HepG2 (cell line): ENCODE data around the gene PLEKHA5. TPM values are rescaled to one million over a fixed set of nuclear protein-coding genes. Genes with fewer than 3 reads are reported as not detected.

ENCODE experiments used
- BRCA1 ChIP-seq: sonication (generic); formaldehyde crosslinking; IDR thresholded peaks from 2 replicates; pipeline ENCODE4 v1.4.0; 2020; ENCODE audit warnings: missing genetic modification reagents
- HOXA5 ChIP-seq: sonication (generic); formaldehyde crosslinking; IDR thresholded peaks from 2 replicates; pipeline ENCODE4 v1.4.0; 2020; ENCODE audit warnings: missing genetic modification reagents
- IKZF4 ChIP-seq: sonication (generic); formaldehyde crosslinking; IDR thresholded peaks from 2 replicates; pipeline ENCODE4 v1.5.1; 2020; ENCODE audit warnings: borderline replicate concordance, mild to moderate bottlenecking, low read depth, missing genetic modification reagents; ENCODE audit errors: not compliant biosample characterization
- ONECUT2 ChIP-seq: sonication (generic); formaldehyde crosslinking; IDR thresholded peaks from 2 replicates; pipeline ENCODE4 v1.4.0; 2020; ENCODE audit warnings: missing genetic modification reagents
- PAWR ChIP-seq: sonication (generic); formaldehyde crosslinking; IDR thresholded peaks from 2 replicates; pipeline ENCODE4 v1.4.0; 2020; ENCODE audit warnings: missing genetic modification reagents, mild to moderate bottlenecking, borderline replicate concordance
- RAD51 ChIP-seq: fragments of 450-650 bp; IDR thresholded peaks from 2 replicates; pipeline ENCODE4 v1.6.1; 2016; ENCODE audit warnings: borderline replicate concordance
- SP140L ChIP-seq: sonication (generic); formaldehyde crosslinking; IDR thresholded peaks from 2 replicates; pipeline ENCODE4 v1.4.0; 2020; ENCODE audit warnings: missing genetic modification reagents, borderline replicate concordance
- polyA plus RNA-seq, 8 experiments: library from polyadenylated mRNA; depleted of rRNA in 3 of 8; stranded (reverse) in 7 of 8; unstranded in 1 of 8; fragments of >200 nt; fragmentation: Illumina TruSeq in 4 of 8; extraction: Trizol in 4 of 8; gene quantifications; 2 replicates each; pipeline versions ENCODE4 v1.2.1 to v1.2.3, GENCODE V29; 2011 to 2016; ENCODE audit warnings: low read depth in 4 of 8, missing spikeins in 1 of 8, mixed read lengths in 1 of 8; ENCODE audit not compliant: insufficient read depth in 1 of 8
- total RNA-seq, 5 experiments: library from RNA; depleted of rRNA; stranded (reverse); fragments of >200 nt; fragmentation: Illumina TruSeq; extraction: Trizol; gene quantifications; 2 replicates each; pipeline ENCODE4 v1.2.3, GENCODE V29; 2016; ENCODE audit warnings: low read depth in 1 of 5
- TF ChIP-seq, protein P1 (sequence below), 2 experiments: sonication (generic) in 1 of 2; formaldehyde crosslinking in 1 of 2; IDR thresholded peaks; 2 replicates each; pipeline versions ENCODE4 v1.4.0 to v1.6.1; 2018 to 2020; ENCODE audit warnings: missing genetic modification reagents in 2 of 2, borderline replicate concordance in 1 of 2, low read depth in 1 of 2, mild to moderate bottlenecking in 1 of 2, missing biosample characterization in 1 of 2
- TF ChIP-seq, protein P2 (sequence below): IDR thresholded peaks from 2 replicates; pipeline ENCODE4 v1.4.0; 2020; ENCODE audit warnings: mild to moderate bottlenecking, missing genetic modification reagents
- TF ChIP-seq, protein P3 (sequence below): sonication (generic); formaldehyde crosslinking; IDR thresholded peaks from 2 replicates; pipeline ENCODE4 v1.8.0; 2022; ENCODE audit warnings: missing genetic modification reagents, mild to moderate bottlenecking, moderate library complexity, borderline replicate concordance

The PLEKHA5 gene
- total and polyA plus RNA-seq, 2 of the 13 experiments (the other 11 are each of a cell fraction or from before 2014, with no cell fraction given): 4.2 to 15.4 TPM

DNA sequence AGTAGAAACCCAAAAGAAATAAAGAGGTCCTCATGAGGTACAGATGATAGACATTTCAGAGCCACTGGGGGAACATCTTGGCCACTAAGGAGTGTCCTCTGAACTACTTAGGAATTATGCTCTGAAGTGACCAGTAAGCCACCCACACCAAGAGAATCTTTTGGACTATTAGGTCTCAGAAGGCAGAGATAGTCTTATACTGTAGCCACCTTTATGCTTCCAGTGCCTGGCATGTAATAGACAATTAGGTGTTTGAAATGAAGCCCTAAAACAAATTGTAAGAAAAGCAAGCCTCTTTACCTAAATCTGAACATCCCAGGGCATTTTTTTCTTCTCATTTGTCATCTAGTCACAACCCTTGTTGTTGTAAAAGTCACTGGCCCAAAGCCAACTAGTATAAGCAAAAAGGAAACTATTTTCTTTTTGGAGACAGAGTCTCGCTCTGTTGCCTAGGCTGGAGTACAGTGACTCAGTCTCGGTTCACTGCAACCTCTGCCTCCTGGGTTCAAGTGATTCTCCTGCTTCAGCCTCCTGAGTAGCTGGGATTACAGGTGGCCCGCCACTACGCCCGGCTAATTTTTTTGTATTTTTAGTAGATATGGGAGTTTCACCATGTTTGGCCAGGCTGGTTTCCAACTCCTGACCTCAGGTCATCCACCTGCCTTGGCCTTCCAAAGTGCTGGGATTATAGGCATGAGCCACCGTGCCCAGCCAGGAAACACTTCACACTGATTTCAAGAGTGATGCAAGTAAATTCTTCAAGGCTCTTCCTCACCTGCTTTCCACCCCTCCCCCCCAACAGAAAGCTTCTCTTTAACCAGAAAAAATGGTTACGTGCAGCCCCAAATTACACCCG is 11.1 kb downstream of the PLEKHA5 start (continued):
- TF ChIP-seq IKZF4 (no peak), HOXA5 (no peak), ONECUT2 (CRISPR knock-in tag) (no peak), BRCA1 (no peak), RAD51 (no peak), PAWR (CRISPR knock-in tag) (no peak), SP140L (no peak)
- TF ChIP-seq, protein P1, sequence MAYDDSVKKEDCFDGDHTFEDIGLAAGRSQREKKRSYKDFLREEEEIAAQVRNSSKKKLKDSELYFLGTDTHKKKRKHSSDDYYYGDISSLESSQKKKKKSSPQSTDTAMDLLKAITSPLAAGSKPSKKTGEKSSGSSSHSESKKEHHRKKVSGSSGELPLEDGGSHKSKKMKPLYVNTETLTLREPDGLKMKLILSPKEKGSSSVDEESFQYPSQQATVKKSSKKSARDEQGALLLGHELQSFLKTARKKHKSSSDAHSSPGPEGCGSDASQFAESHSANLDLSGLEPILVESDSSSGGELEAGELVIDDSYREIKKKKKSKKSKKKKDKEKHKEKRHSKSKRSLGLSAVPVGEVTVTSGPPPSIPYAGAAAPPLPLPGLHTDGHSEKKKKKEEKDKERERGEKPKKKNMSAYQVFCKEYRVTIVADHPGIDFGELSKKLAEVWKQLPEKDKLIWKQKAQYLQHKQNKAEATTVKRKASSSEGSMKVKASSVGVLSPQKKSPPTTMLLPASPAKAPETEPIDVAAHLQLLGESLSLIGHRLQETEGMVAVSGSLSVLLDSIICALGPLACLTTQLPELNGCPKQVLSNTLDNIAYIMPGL (CRISPR knock-in tag; IDR thresholded peaks at IDR 0.05; ENCODE audit: borderline replicate concordance in 1 of 2, low read depth in 1 of 2): no peak
- TF ChIP-seq, protein P2, sequence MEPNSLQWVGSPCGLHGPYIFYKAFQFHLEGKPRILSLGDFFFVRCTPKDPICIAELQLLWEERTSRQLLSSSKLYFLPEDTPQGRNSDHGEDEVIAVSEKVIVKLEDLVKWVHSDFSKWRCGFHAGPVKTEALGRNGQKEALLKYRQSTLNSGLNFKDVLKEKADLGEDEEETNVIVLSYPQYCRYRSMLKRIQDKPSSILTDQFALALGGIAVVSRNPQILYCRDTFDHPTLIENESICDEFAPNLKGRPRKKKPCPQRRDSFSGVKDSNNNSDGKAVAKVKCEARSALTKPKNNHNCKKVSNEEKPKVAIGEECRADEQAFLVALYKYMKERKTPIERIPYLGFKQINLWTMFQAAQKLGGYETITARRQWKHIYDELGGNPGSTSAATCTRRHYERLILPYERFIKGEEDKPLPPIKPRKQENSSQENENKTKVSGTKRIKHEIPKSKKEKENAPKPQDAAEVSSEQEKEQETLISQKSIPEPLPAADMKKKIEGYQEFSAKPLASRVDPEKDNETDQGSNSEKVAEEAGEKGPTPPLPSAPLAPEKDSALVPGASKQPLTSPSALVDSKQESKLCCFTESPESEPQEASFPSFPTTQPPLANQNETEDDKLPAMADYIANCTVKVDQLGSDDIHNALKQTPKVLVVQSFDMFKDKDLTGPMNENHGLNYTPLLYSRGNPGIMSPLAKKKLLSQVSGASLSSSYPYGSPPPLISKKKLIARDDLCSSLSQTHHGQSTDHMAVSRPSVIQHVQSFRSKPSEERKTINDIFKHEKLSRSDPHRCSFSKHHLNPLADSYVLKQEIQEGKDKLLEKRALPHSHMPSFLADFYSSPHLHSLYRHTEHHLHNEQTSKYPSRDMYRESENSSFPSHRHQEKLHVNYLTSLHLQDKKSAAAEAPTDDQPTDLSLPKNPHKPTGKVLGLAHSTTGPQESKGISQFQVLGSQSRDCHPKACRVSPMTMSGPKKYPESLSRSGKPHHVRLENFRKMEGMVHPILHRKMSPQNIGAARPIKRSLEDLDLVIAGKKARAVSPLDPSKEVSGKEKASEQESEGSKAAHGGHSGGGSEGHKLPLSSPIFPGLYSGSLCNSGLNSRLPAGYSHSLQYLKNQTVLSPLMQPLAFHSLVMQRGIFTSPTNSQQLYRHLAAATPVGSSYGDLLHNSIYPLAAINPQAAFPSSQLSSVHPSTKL (CRISPR knock-in tag): no peak
- TF ChIP-seq, protein P3, sequence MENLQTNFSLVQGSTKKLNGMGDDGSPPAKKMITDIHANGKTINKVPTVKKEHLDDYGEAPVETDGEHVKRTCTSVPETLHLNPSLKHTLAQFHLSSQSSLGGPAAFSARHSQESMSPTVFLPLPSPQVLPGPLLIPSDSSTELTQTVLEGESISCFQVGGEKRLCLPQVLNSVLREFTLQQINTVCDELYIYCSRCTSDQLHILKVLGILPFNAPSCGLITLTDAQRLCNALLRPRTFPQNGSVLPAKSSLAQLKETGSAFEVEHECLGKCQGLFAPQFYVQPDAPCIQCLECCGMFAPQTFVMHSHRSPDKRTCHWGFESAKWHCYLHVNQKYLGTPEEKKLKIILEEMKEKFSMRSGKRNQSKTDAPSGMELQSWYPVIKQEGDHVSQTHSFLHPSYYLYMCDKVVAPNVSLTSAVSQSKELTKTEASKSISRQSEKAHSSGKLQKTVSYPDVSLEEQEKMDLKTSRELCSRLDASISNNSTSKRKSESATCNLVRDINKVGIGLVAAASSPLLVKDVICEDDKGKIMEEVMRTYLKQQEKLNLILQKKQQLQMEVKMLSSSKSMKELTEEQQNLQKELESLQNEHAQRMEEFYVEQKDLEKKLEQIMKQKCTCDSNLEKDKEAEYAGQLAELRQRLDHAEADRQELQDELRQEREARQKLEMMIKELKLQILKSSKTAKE (CRISPR knock-in tag): no peak
